T-helper 2 cell treated with Interferon-gamma antibody and Interleukin-4, amounts not matched to agents 100 ng/mL and 5 ng/mL, for 36 hours (primary cell): ENCODE measurements around the gene CFAP92. TPM values are rescaled to one million over a fixed set of nuclear protein-coding genes. Genes with fewer than 3 reads are reported as not detected.

Experiments used
- intact Hi-C: fragments of 100-400 bp; cut with micrococcal nuclease; formaldehyde crosslinking; loops from one replicate; pipeline ENCODE4 v1.15.1; 2023
- total RNA-seq: library from RNA; stranded (reverse); gene quantifications from 2 replicates; pipeline ENCODE4 v1.2.3, GENCODE V29; 2022

Gene CFAP92
- total RNA-seq, 1 donor from 2014 or later = not detected

GRCh38 chr3:128942161-128942952 lies 51.5 kb downstream of the CFAP92 start:
- intact Hi-C loops = no loop called here

- intact Hi-C loops = no loop called here
Measured at GRCh38 chr3:128940252-128940651, 53.6 kb downstream of the CFAP92 start.

DNA sequence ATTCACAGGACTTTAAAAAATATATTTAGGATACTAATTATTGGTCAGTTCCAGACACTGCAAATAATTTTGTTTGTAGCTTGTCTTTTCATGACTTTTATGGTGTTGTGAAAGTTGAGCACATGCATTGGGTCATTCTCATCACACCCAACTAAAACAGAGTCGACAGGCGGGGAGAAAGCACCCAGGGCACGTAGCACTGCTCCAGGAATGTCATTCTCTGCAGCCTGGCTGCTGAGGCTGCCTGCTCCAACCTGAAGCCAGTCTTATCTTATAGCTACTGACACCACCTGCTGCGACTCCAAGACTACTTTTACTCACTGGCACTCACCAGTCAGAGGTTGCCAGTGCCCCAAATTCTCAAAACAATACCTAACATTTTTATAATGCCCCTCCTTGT lies 57.5 kb downstream of the CFAP92 start:
- intact Hi-C loops = no loop called here

DNA sequence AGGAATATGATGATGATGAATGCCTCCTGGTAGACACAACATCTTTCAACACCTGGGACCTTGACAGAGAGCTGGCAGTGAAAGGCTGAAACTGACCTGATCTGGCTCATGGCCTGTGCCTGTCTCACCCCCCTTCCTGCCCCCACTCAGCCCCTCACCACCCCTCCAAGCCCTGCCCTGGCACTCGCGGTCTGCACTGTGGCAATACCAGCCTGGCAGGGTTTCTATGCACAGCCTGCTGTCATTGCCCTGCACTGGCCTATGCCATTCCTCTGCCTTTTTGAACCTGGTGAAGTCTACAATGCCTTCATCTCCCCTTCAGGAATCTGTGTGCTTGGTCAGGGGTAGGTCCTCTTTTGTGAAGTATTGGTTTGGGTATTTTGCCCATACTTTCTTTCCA lies 58.0 kb downstream of the CFAP92 start:
- intact Hi-C loops = no loop called here

DNA sequence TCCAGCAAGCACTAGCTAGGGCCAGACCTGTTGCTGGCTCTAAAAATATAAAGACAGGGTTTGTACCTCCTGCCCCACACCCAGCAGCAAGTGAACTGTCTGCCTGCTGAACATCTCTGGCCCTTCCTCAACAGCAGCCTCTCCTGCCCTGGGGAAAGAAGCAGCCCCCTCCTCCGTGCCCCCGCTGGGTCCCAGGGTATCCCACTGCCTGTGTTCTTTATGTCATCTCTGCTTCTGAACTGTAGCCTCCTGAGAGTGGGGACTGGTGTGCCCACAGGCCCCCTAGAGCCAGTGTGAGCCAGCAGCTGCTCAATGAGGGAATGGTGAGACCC lies 60.0 kb downstream of the CFAP92 start:
- intact Hi-C loops = no loop called here

DNA sequence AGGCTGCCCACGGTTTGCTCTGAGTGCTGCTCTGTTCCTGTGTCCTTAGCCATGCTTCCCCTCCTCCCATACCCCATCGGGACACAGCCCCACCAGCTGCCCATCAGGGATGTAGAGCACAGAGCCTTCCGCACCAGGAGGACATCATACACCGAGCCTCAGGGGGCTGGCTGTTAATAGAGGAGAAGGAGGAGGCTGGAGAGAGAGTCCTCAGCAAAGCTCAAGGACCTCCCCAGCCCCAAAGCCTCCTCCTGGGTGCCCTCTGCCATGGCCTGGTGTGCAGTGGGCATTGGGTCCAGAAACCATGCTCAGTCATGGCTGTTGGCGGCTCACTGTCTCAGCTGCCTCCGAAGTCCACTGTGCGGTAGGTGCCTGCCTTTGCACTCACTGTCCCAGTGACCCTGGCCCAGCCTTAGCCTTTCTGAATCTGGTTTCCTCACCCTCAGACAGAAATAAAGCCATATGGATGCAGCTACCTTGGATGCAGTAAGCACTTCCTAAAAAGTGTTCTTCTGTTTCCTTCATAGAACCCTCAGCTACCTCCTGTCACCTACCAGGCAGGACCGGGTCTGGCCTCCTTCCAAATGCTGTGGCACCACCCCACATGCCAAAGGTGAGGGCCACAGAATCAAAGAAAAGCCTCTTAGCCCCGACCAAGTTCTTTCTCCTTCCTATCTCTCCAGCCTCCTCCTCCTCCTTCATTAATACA lies 60.5 kb downstream of the CFAP92 start:
- intact Hi-C loops = no loop called here

DNA sequence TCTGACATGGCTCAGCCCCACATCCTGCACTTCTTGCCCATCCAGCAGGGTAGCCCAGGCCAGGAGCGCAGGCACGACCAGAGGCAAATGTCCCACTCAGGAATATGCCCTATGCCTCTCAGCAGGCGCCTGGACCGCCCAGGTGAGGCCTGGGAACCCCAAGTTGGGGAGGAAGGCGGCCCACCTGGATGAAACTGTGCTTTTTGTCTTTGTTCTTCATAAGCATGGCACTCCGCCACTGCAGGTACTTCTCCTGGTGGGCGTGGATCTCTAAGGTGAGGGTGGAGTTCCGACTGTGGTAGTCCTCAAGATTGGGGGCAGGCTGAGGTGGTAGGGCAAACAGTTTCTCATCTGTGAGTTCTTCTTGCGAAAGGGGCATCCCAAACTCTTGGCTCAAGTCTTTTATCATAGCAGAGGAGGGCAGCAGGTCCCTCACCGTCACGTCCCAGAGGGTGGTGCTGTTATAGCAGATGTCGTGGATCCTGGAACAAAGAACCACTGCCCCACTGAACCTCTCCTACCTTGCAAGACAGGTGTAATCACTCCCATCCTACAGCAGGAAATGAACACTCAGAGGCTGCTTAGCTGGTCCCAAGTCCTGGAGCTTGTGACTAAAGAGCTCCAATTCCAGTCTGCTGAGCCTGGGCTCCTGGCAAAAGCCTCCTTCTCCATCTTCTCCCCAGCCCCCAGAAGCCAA lies 61.2 kb downstream of the CFAP92 start:
- intact Hi-C loops = no loop called here

DNA sequence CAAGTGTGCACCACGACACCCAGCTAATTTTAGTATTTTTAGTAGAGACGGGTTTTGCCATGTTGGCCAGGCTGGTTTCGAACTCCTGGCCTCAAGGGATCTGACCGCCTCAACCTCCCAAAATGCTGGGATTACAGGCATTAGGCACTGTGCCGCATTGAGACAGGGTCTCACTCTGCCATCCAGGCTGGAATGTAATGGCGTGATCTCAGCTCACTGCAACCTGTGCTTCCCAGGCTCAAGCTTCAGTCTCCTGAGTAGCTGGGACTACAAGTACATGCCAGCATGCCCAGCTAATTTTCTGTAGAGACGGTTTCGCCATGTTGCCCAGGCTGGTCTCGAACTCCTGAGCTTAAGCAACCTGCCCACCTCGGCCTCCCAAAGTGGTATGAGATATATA lies 62.8 kb downstream of the CFAP92 start:
- intact Hi-C loops = no loop called here

DNA sequence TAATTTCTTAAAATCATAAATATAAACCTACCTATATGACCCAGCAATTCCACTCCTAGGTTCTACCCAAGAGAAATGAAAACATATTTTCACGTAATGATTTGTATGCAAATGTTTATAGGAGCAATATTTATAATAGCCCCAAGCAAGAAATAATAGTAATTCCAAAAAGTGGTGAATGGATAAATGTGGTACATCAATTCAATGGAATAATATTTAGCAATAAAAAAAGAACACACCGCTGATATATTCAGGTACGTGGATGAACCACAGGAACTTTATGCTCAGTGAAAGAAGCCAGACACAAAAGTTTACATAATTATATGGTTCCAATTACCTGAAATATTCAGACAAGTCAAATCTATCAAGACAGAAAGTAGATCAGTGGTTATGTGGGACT lies 64.5 kb downstream of the CFAP92 start:
- intact Hi-C loops = no loop called here

GRCh38 chr3:128923986-128924385 lies 69.9 kb downstream of the CFAP92 start:
- intact Hi-C loops = loop anchor here (1.0 kb wide), 1 partner anchor 49 kb away; no protein-coding TSS in a partner anchor

DNA sequence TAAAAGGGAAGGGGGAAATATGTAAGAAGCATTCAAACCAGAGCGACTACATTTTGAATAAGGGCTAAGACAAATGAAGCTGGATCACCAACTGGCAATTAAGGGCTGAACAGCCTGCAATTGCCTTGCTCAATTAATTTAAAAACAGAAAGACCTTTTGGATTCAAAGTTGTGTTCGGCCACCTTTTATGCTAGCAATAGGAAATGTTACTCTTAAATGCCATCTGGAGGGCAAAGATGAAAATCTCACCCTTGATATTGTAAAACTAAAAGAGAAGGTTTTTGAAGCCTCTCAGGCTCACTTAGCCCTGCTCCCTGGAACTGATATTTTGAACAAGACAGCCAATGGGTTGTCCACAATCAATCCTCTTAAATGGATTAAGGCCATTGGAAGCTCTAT lies 70.3 kb downstream of the CFAP92 start:
- intact Hi-C loops = loop anchor here (1.0 kb wide), 1 partner anchor 48 kb away; no protein-coding TSS in a partner anchor

DNA sequence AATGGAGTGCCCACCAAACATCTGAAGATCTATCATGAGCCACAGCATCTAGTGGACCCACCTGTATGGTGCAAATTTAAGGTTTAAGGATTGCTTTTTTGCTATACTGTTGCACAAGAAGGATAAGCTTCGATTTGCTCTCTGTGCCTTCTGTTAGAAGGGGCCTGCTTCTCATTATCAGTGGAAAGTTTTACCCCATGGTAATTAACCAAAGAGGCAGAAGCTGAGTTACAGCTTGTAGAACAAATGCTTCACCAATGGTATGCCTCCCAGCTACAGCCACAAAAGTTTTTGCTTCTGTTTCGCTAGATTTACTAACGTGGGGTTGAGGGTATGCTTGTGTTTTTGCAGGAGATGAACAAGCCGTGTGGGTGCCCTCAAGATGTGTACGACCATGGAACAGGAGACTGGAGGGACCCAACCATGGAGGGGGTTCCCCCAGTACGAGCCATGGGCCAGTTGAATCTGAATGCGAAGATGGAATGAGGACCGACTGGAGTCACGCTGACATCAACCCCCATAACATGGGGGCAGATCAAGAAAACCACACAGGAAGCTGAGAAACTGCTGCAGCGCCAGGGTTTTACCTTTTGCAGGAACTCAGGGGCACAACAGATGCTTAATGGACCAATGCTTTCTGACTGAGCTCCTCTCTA lies 70.9 kb downstream of the CFAP92 start:
- intact Hi-C loops = loop anchor here (1.0 kb wide), 1 partner anchor 48 kb away; no protein-coding TSS in a partner anchor

DNA sequence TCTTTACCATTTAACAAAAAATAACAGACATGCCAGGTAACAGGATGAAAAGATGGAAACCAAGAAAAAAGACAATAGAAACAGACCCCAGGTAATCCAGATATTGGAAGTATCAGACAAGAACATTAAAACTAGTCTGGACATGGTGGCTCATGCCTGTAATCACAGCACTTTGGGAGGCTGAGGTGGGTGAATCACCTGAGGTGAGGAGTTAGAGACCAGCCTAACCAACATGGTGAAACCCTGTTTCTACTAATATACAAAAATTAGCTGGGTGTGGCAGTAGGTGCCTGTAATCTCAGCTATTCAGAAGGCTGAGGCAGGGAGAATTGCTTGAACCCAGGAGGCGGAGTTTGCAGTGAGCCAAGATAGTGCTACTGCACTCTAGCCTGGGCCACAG lies 73.9 kb downstream of the CFAP92 start:
- intact Hi-C loops = no loop called here

GRCh38 chr3:128917291-128917690 lies 76.6 kb downstream of the CFAP92 start:
- intact Hi-C loops = no loop called here

DNA sequence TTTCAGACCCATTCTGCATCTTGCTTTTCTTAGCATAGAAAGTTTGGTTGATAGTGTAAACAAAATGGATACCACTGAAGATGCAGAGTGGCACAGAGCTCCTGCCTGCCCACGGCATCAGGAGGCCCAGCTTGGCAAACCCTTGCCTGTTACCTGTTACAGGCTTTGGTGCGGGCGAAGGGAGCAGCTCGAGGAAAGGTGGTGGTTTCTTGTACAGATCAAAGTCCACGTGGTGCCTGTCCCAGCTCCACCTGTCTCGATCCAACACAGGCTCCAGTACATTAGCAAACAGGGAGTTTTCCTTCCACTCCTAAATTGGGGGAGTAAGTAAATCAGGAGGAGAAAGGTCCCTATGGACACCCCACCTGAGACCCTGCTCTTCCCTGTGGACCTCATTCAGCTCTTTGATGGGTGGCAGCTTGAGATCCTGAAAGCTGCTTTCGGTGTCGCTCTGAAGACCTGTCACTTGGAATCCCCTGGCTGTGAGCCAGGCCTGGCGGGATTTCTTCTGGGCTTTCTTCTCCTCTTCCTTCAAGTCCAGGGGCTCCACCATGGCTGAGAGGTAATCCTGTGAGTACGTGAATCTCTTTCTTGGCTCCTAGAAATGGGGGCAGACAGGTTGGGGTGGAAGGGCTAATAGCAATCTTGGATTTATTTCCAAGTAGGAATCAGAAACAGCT lies 78.8 kb downstream of the CFAP92 start:
- intact Hi-C loops = no loop called here

DNA sequence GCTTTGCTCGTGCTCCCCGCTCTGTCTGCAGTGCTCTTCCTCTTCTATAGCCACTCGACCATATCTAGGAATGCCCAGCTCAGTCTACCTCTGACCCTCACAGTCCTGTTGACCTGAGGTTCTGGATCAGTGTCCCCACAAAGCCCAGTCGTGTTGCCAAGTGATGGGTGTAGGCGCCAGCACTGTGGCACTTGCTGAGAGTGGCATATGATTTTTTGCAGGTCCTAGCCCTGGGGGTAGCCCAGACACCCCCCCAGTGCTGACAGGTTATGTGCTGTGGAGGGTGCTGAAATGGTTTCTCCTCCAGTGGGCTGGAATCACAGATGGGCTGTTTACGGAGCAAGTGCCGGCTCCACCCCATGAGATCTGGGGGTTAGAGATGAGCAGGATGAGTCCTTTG lies 82.0 kb downstream of the CFAP92 start:
- intact Hi-C loops = no loop called here

GRCh38 chr3:128910006-128910405 lies 83.9 kb downstream of the CFAP92 start:
- intact Hi-C loops = no loop called here

- intact Hi-C loops = no loop called here
Measured at GRCh38 chr3:128908951-128909350, 84.9 kb downstream of the CFAP92 start.

DNA sequence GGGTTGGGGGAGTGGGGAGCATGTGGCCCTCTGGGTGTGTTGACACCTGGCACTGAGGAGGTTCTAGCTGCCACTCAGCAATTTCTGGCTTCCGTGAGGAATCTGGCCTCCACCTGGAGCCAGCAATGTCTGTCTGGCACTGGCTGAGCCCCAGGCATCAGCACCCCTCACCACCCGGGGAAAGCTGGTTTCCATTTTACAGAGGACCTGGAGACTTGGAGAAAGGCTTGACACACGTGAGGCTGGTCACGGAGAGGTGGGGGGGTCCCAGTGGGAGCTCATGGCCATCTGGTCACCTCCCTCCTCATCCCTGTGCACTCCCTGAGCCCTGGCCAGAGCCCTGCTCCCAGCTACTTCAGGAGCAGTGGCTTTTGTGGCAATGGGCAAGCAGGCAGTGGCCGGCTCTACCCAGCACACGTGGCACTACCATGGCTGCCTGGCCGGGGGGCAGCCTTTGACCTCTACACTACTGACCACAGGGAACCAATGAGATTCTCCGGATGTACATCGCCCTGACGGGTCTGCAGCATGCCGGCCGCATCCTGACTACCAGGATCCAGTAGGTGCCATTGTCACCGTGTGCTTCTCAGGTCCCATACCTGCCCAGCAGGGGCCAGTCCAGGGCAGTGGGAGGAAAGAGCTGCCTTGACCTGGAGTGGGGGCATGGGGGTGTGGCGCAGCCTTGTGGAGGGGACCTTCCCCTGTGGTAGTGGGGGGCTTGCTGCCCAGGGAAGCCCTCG lies 86.0 kb downstream of the CFAP92 start:
- intact Hi-C loops = no loop called here

GRCh38 chr3:128906804-128907525 lies 86.9 kb downstream of the CFAP92 start:
- intact Hi-C loops = no loop called here
